ENCODE data around the gene RAP2B. TPM values are rescaled to one million over a fixed set of nuclear protein-coding genes. Genes with fewer than 3 reads are reported as not detected.

RAP2B gene
- total and polyA plus RNA-seq, 4 donors = 1.3 to 7.8 (median 3.2) TPM

DNA sequence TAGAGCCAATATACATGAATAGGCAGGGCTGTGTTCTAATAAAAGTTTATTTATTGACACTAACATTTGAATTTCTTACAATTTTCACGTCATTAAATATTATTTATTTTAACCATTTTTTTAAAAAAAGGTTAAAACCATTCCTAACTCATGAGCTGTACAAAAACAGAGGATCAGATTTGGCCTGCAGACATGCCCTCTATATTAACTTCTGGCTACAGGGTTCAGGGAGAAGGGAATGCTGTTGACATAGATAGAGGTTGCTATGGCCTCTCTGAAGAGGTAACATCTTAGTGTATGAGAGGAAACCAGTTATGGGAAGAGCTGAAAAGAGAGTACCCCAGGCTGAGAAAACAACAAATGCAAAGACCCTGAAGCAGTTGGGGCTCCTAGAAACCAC is 19.1 kb upstream of the RAP2B start:
- TF ChIP-seq RXRA (IDR thresholded peaks at IDR 0.05) = no peak
- no peak for TF ChIP-seq HNF4A (conservative IDR thresholded peaks at IDR 0.05)
- no peak for TF ChIP-seq HNF4G (IDR thresholded peaks at IDR 0.05)
- TF ChIP-seq, protein P1, sequence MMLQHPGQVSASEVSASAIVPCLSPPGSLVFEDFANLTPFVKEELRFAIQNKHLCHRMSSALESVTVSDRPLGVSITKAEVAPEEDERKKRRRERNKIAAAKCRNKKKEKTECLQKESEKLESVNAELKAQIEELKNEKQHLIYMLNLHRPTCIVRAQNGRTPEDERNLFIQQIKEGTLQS (IDR thresholded peaks at IDR 0.05) = no peak
- no peak for TF ChIP-seq YY1 (IDR thresholded peaks at IDR 0.05)
- no peak for TF ChIP-seq SP1 (IDR thresholded peaks at IDR 0.05)
- no peak for TF ChIP-seq FOXA1 (IDR thresholded peaks at IDR 0.05)
- Histone ChIP-seq H3K9me3 (ENCODE audit: control insufficient read depth in 4 of 4, low read length in 3 of 4) (no peaks in the 10 kb centered on the region), H3K27me3 (ENCODE audit: control insufficient read depth in 4 of 4, insufficient read depth in 4 of 4, low read length in 3 of 4) (no peaks in the 10 kb centered on the region), H3K4me1 (ENCODE audit: control insufficient read depth in 4 of 4, insufficient read depth in 4 of 4, low read length in 3 of 4) (peaks cover 0 to 3% (median 1%) of the 10 kb centered on the region in 4 donors), H3K4me3 (ENCODE audit: low read depth in 1 of 3, low read length in 3 of 3) (no peak overlapping the region), H3K9ac (ENCODE audit: low read depth in 1 of 2, low read length in 2 of 2) (no peak overlapping the region), H3K27ac (ENCODE audit: low read depth in 1 of 2, low read length in 2 of 2) (no peak overlapping the region), H3K36me3 (ENCODE audit: control insufficient read depth in 4 of 4, insufficient read depth in 3 of 4, low read depth in 1 of 4, low read length in 3 of 4) (no peaks in the 10 kb centered on the region)
- WGBS = 74% methylated on average over 1 of the region's 1 CpG
- no peak for DNase-seq (ENCODE audit: low spot score)

DNA sequence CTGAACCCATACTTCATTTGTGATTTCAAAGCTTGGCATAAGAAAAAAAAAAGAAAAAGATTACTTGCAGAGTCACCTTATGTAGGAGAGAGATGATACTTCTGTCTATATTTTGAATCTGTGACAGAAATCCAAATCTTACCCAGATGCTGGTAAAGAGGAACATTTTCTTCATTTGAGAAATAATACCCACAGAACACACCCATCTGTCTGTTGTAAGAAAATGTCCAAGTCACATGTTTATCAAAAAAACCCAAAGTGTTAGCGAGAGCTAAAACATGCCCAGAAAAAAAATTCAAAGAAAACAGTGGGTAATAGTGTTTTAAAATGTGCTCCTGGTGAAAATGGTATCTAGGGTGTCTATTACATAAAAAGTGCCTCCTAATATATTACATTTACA is 18.0 kb upstream of the RAP2B start:
- no peak overlapping the region for H3K9ac ChIP-seq (ENCODE audit: low read depth in 1 of 2, low read length in 2 of 2)
- H3K36me3 ChIP-seq (ENCODE audit: control insufficient read depth in 4 of 4, insufficient read depth in 3 of 4, low read depth in 1 of 4, low read length in 3 of 4) = no peaks in the 10 kb centered on the region
- no peak overlapping the region for H3K4me3 ChIP-seq (ENCODE audit: low read depth in 1 of 3, low read length in 3 of 3)
- peaks cover 0 to 3% (median 1%) of the 10 kb centered on the region in 4 donors for H3K4me1 ChIP-seq (ENCODE audit: control insufficient read depth in 4 of 4, insufficient read depth in 4 of 4, low read length in 3 of 4)
- H3K27ac ChIP-seq (ENCODE audit: low read depth in 1 of 2, low read length in 2 of 2) = no peak overlapping the region
- DNase-seq (ENCODE audit: low spot score) = no peak
- TF ChIP-seq NR2F2 (IDR thresholded peaks at IDR 0.05) (no peak), REST (IDR thresholded peaks at IDR 0.05) (no peak)
- TF ChIP-seq, protein P2, sequence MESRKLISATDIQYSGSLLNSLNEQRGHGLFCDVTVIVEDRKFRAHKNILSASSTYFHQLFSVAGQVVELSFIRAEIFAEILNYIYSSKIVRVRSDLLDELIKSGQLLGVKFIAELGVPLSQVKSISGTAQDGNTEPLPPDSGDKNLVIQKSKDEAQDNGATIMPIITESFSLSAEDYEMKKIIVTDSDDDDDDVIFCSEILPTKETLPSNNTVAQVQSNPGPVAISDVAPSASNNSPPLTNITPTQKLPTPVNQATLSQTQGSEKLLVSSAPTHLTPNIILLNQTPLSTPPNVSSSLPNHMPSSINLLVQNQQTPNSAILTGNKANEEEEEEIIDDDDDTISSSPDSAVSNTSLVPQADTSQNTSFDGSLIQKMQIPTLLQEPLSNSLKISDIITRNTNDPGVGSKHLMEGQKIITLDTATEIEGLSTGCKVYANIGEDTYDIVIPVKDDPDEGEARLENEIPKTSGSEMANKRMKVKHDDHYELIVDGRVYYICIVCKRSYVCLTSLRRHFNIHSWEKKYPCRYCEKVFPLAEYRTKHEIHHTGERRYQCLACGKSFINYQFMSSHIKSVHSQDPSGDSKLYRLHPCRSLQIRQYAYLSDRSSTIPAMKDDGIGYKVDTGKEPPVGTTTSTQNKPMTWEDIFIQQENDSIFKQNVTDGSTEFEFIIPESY (IDR thresholded peaks at IDR 0.05) = no peak
- H3K27me3 ChIP-seq (ENCODE audit: control insufficient read depth in 4 of 4, insufficient read depth in 4 of 4, low read length in 3 of 4) = no peaks in the 10 kb centered on the region
- WGBS = 93% methylated on average over 1 of the region's 1 CpG
- no peaks in the 10 kb centered on the region for H3K9me3 ChIP-seq (ENCODE audit: control insufficient read depth in 4 of 4, low read length in 3 of 4)

DNA sequence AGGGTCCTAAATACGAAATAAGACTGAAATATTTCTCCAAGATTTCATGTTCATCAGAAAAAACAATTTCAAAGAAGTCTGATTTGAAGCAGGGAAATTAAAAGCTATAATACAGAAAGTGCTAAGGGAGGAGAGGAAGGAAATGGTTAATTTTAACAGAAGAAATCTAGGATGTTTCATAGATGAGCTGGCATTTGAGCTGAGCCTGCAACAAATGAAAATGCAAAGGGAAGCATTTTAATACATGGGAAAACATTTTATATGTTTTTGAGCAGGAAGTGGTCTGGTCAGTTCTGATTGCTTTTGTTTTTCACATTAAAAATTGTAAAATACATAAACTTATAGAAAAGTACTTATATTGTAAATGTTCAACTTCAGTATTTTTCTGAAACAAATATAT is 17.2 kb upstream of the RAP2B start:
- Histone ChIP-seq H3K27ac (ENCODE audit: low read depth in 1 of 2, low read length in 2 of 2) (no peak overlapping the region), H3K4me1 (ENCODE audit: control insufficient read depth in 4 of 4, insufficient read depth in 4 of 4, low read length in 3 of 4) (peaks cover 0 to 2% (median under 1%) of the 10 kb centered on the region in 4 donors), H3K4me3 (ENCODE audit: low read depth in 1 of 3, low read length in 3 of 3) (no peak overlapping the region), H3K9ac (ENCODE audit: low read depth in 1 of 2, low read length in 2 of 2) (no peak overlapping the region), H3K27me3 (ENCODE audit: control insufficient read depth in 4 of 4, insufficient read depth in 4 of 4, low read length in 3 of 4) (no peaks in the 10 kb centered on the region), H3K36me3 (ENCODE audit: control insufficient read depth in 4 of 4, insufficient read depth in 3 of 4, low read depth in 1 of 4, low read length in 3 of 4) (no peaks in the 10 kb centered on the region), H3K9me3 (ENCODE audit: control insufficient read depth in 4 of 4, low read length in 3 of 4) (no peaks in the 10 kb centered on the region)
- 85% methylated on average over 1 of the region's 1 CpG for WGBS
- DNase-seq (ENCODE audit: low spot score) = no peak
- no peak for TF ChIP-seq HNF4G (IDR thresholded peaks at IDR 0.05)
- TF ChIP-seq, protein P1 (IDR thresholded peaks at IDR 0.05) = no peak
- TF ChIP-seq SP1 (IDR thresholded peaks at IDR 0.05) = no peak
- TF ChIP-seq EGR1 (IDR thresholded peaks at IDR 0.05; ENCODE audit: low read depth in 2 of 2) = no peak
- no peak for TF ChIP-seq YY1 (IDR thresholded peaks at IDR 0.05)
- no peak for TF ChIP-seq FOXA2 (IDR thresholded peaks at IDR 0.05)
- TF ChIP-seq RXRA (IDR thresholded peaks at IDR 0.05) = no peak
- TF ChIP-seq CTCF (IDR thresholded peaks at IDR 0.05; ENCODE audit: low read depth, low read length, missing input control) = no peak
- TF ChIP-seq, protein P2 (IDR thresholded peaks at IDR 0.05) = no peak
- TF ChIP-seq JUND (IDR thresholded peaks at IDR 0.05) = no peak

All from liver (tissue), 9 donors.